PC-9 (cell line): Measurements from ENCODE around the gene ZMYND10. TPM values are rescaled to one million over a fixed set of nuclear protein-coding genes. Genes with fewer than 3 reads are reported as not detected.

Source experiments
- BruUV-seq: library from RNA; stranded (reverse); fragments of 400-500 nt; replicated peaks from 2 replicates; lab custom pipeline; 2021; lab: Mats Ljungman, UMichigan
- CTCF ChIA-PET: fragments of 300-600 bp; sonication (Branson Sonifier 250); formaldehyde crosslinking; loops from one replicate; lab custom pipeline; 2022; ENCODE audit warnings: antibody characterized with exemption; lab: Charles Lee
- POLR2A ChIA-PET: fragments of 300-600 bp; sonication (Branson Sonifier 250); formaldehyde crosslinking; loops from one replicate; lab custom pipeline; 2022; ENCODE audit warnings: antibody characterized with exemption; ENCODE audit not compliant: unreplicated experiment; lab: Charles Lee
- DNase-seq, 2 experiments: peaks; one replicate each; pipeline versions ENCODE4 v3.0.0 to v3.0.0-alpha.2; 2015 to 2022; ENCODE audit warnings: mixed read lengths in 1 of 2
- H2AFZ ChIP-seq: fragments of 200-600 bp; sonication (generic); 2 replicates; pipeline ENCODE4 v1.8.1; 2017; ENCODE audit warnings: antibody characterized with exemption
- H3F3A ChIP-seq: fragments of 200-600 bp; sonication (generic); 2 replicates; pipeline ENCODE4 v1.8.1; 2017; ENCODE audit warnings: antibody characterized with exemption, mild to moderate bottlenecking, low read depth; ENCODE audit not compliant: insufficient read depth
- H3K27ac ChIP-seq: fragments of 200-600 bp; sonication (generic); 2 replicates; pipeline ENCODE4 v1.6.1; 2016; ENCODE audit warnings: mixed run types
- H3K27me3 ChIP-seq: fragments of 200-600 bp; sonication (generic); 2 replicates; pipeline ENCODE4 v1.6.1; 2016; ENCODE audit warnings: low read depth, mixed run types; ENCODE audit not compliant: insufficient read depth
- H3K36me3 ChIP-seq: fragments of 200-600 bp; sonication (generic); 2 replicates; pipeline ENCODE4 v1.6.1; 2016; ENCODE audit warnings: low read depth, mixed run types
- H3K4me1 ChIP-seq: fragments of 200-600 bp; sonication (generic); replicated peaks from 2 replicates; pipeline ENCODE4 v1.6.1; 2016; ENCODE audit warnings: mixed run types; ENCODE audit not compliant: insufficient read depth
- H3K4me2 ChIP-seq: fragments of 200-600 bp; sonication (generic); 2 replicates; pipeline ENCODE4 v1.6.1; 2017; ENCODE audit warnings: mixed run types
- H3K4me3 ChIP-seq: fragments of 200-600 bp; sonication (generic); 2 replicates; pipeline ENCODE4 v1.6.1; 2016; ENCODE audit warnings: mixed run types
- H3K79me2 ChIP-seq: fragments of 200-600 bp; sonication (generic); 2 replicates; pipeline ENCODE4 v1.6.1; 2017; ENCODE audit warnings: low read depth, mixed run types
- H3K9me2 ChIP-seq: fragments of 200-600 bp; sonication (generic); 2 replicates; pipeline ENCODE4 v1.8.1; 2017; ENCODE audit warnings: mild to moderate bottlenecking; ENCODE audit not compliant: insufficient read depth
- H3K9me3 ChIP-seq: fragments of 200-600 bp; sonication (generic); 2 replicates; pipeline ENCODE4 v1.8.1; 2016; ENCODE audit warnings: low read depth; ENCODE audit not compliant: insufficient read depth
- H4K20me1 ChIP-seq: fragments of 200-600 bp; sonication (generic); 2 replicates; pipeline ENCODE4 v1.8.1; 2017; ENCODE audit not compliant: insufficient read depth
- EZH2 ChIP-seq: fragments of 200-600 bp; sonication (generic); IDR thresholded peaks from 2 replicates; pipeline ENCODE4 v1.8.0; 2017; ENCODE audit warnings: antibody characterized with exemption, low read depth
- intact Hi-C: fragments of 100-400 bp; cut with micrococcal nuclease; formaldehyde crosslinking; loops from one replicate; pipeline ENCODE4 v1.10.0; 2022; ENCODE audit not compliant: unreplicated experiment
- total RNA-seq: library from RNA; stranded (reverse); gene quantifications from 2 replicates; pipeline ENCODE4 v1.2.3, GENCODE V29; 2021
- TF ChIP-seq, protein P1 (sequence below): fragments of 200-600 bp; sonication (generic); conservative IDR thresholded peaks from 2 replicates; pipeline ENCODE4 v1.6.1; 2017; ENCODE audit warnings: mixed run types, antibody characterized with exemption, mild to moderate bottlenecking, moderate library complexity

The ZMYND10 gene
- total RNA-seq, 1 experiment from 2014 or later: 4.4 TPM

DNA sequence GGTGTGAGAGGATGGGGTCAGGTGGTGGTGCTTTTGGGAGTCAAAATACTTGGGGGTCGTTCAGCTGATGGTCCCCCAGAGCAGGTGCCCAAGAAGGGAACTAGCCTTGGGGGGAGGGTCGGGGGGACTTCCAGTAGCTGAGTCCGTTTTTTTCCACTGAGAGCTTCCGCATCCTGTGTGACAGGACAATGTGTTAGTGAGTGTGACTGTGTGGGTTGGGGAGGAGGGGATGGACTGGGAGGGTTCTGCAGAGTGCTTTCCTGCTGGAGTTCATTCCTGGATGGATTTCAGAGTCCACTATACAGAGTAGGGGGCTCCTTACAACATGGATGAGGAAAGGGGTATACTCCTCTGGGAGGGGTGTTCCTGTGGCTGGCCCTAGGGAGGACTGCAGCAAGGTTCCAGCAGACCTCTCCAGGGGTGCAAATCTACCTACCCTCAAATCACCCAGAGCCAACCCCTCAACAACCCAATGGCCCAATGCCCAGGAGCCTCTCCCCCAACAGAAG, 22.4 kb downstream of the ZMYND10 start:
- H3K79me2 ChIP-seq: peaks cover 41% of the 10 kb centered on the region
- ChIA-PET CTCF (interaction anchor here (1.1 kb wide), 1 partner anchor 51 kb away, joined by 7 read pairs; no protein-coding TSS in a partner anchor), POLR2A (interaction anchor here (0.5 kb wide), 1 partner anchor 24 kb away, joined by 14 read pairs; no protein-coding TSS in a partner anchor)
- no peaks in the 10 kb centered on the region for H3K27me3 ChIP-seq
- H3K9me3 ChIP-seq: no peaks in the 10 kb centered on the region
- no peaks in the 10 kb centered on the region for H3K9me2 ChIP-seq
- H4K20me1 ChIP-seq: peaks cover 4% of the 10 kb centered on the region; the same call in 1 of the 2 replicates
- intact Hi-C loops: no loop called here
- no peak for DNase-seq
- no peak overlapping the region for H3K4me3 ChIP-seq
- no TSS peak for BruUV-seq
- H3K4me2 ChIP-seq: no peak overlapping the region
- H3K4me1 ChIP-seq: peaks cover 18% of the 10 kb centered on the region
- H3K36me3 ChIP-seq: peaks cover 7% of the 10 kb centered on the region; the same call in 1 of the 2 replicates
- H2AFZ ChIP-seq: no peak overlapping the region
- no peak overlapping the region for H3K27ac ChIP-seq
- peaks cover 14% of the 10 kb centered on the region; the same call in 1 of the 2 replicates for H3F3A ChIP-seq
- no peak for TF ChIP-seq EZH2
- TF ChIP-seq, protein P1, sequence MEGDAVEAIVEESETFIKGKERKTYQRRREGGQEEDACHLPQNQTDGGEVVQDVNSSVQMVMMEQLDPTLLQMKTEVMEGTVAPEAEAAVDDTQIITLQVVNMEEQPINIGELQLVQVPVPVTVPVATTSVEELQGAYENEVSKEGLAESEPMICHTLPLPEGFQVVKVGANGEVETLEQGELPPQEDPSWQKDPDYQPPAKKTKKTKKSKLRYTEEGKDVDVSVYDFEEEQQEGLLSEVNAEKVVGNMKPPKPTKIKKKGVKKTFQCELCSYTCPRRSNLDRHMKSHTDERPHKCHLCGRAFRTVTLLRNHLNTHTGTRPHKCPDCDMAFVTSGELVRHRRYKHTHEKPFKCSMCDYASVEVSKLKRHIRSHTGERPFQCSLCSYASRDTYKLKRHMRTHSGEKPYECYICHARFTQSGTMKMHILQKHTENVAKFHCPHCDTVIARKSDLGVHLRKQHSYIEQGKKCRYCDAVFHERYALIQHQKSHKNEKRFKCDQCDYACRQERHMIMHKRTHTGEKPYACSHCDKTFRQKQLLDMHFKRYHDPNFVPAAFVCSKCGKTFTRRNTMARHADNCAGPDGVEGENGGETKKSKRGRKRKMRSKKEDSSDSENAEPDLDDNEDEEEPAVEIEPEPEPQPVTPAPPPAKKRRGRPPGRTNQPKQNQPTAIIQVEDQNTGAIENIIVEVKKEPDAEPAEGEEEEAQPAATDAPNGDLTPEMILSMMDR: no peak

DNA sequence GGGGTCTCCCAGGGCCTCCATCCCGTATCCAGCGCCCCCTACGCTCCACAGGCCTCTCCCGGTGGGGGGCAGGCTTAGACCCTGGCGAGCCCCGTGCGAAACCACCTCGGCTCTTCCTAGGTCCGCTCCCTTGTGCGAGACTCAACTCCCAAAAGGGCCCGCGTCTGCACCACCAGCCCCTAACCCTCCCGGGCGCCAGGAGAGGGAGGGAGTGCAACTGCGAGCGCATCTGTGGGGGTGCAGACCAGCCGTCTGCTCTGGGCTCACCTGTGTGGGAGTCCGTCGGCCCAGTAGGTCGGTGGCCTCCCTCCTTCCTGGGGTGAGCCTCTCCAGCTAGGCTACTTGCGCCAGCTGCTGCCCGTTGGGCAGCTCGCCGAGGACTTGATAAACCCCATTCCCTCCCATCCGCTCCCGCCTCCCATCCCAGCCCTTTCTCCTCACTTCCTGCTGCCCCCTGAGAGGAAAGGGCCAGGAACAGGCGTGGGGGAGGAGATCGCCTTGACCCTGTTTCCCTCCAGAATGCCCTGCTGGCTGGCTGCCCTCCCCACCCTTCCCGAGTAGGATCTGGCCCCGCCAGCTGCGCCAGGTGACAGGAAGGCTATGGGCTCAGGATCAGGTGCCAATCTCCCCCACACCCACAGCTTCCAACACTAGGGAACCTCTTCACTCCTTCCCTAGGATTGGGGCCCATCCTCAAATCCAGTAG, 23.0 kb downstream of the ZMYND10 start, which contains the start of gene HYAL2:
Gene HYAL2 (minus strand): TSS at position 360 of the 706 bp plus-strand sequence. CDS start 2,256 bp downstream, outside the sequence.
- ChIA-PET POLR2A (no interaction called here), CTCF (interaction anchor here (1.1 kb wide), 1 partner anchor 50 kb away, joined by 7 read pairs; no protein-coding TSS in a partner anchor)
- Histone ChIP-seq H3F3A (peaks cover 20% of the 10 kb centered on the region), H2AFZ (peak within 1 kb of the TSS; percentile 91), H3K36me3 (peaks cover 7% of the 10 kb centered on the region; the same call in 1 of the 2 replicates), H4K20me1 (peaks cover 4% of the 10 kb centered on the region; the same call in 1 of the 2 replicates), H3K27me3 (no peaks in the 10 kb centered on the region), H3K9me2 (no peaks in the 10 kb centered on the region), H3K4me2 (peak within 1 kb of the TSS; percentile 91), H3K9me3 (no peaks in the 10 kb centered on the region), H3K4me1 (peaks cover 24% of the 10 kb centered on the region), H3K27ac (peak within 1 kb of the TSS; percentile 83), H3K79me2 (peaks cover 37% of the 10 kb centered on the region), H3K4me3 (peak within 1 kb of the TSS; percentile 69)
- DNase-seq: no peak
- intact Hi-C loops: no loop called here
- BruUV-seq: no TSS peak
- TF ChIP-seq EZH2: no peak
- TF ChIP-seq, protein P1: no peak

DNA sequence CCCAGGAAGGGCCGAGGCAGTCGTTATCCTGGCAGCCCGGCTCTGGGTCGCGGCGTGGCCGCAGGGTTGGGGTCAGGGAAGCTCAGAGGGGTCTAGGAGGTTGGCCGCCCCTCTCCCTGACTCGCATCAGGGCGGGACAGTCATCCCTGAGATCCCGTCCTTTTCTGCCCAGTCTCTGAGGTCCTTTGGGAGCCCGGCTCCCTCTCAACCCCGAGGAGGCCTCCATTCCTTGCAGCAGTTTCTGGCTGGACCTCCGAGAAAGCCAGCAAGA, 23.5 kb downstream of the ZMYND10 start:
- BruUV-seq: no TSS peak
- POLR2A ChIA-PET: no interaction called here
- TF ChIP-seq, protein P1: 0 out of 2 replicates have a peak, but pooled peaks have one; percentile 12
- TF ChIP-seq EZH2: no peak
- H2AFZ ChIP-seq: no peak overlapping the region
- H3K4me1 ChIP-seq: peaks cover 29% of the 10 kb centered on the region
- peaks cover 7% of the 10 kb centered on the region; the same call in 1 of the 2 replicates for H3K36me3 ChIP-seq
- CTCF ChIA-PET: no interaction called here
- no peaks in the 10 kb centered on the region for H3K9me2 ChIP-seq
- H3F3A ChIP-seq: peaks cover 25% of the 10 kb centered on the region
- no peak overlapping the region for H3K4me3 ChIP-seq
- no peaks in the 10 kb centered on the region for H3K9me3 ChIP-seq
- peaks cover 7% of the 10 kb centered on the region; the same call in 1 of the 2 replicates for H4K20me1 ChIP-seq
- peak overlapping the region; percentile 91; the same call in 1 of the 2 replicates for H3K4me2 ChIP-seq
- intact Hi-C loops: no loop called here
- peaks cover 33% of the 10 kb centered on the region for H3K79me2 ChIP-seq
- H3K27ac ChIP-seq: no peak overlapping the region
- H3K27me3 ChIP-seq: no peaks in the 10 kb centered on the region
- DNase-seq: no peak
